ENCODE results near the gene IL26. TPM values are rescaled to one million over a fixed set of nuclear protein-coding genes. Genes with fewer than 3 reads are reported as not detected.

IL26 gene
- total RNA-seq, 1 experiment from 2014 or later, result not detected

DNA sequence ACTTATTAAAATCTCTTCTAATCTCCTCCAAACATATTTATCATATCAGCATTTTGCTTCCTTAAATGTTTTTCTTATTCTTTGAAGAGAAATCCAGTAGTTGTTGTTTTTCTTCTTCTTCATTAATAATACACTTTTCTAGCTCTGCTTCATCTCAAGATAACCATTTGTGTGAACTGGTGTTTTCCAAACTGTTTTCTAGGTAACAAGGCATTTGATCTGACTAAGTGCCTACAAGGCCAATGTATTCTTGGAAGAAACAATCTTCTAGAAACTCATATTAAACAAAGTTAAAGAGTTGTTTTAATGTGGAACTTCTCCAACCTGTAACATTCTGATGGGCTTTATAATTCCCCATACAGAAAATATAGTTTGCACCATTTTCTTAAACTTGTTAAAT, 35.3 kb downstream of the IL26 start:
- POLR2A ChIA-PET, result no interaction called here
- no TSS peak for BruUV-seq (replicated peaks)
- DNase-seq (ENCODE audit: low read depth, low spot score) (no peak), ATAC-seq (no peak)
- in situ Hi-C loops (cut with HindIII; ENCODE audit: low pct_unique_long_range_greater_than_20kb, low sequenced_read_pairs) (no loop called here), intact Hi-C loops (cut with micrococcal nuclease; ENCODE audit: unreplicated experiment) (no loop called here)
- Histone ChIP-seq H3K9me3 (ENCODE audit: control insufficient read depth, insufficient read depth, low read depth, low read length) (no peaks in the 10 kb centered on the region), H3K4me3 (ENCODE audit: low read depth in 2 of 2, low read length in 2 of 2) (no peak overlapping the region), H3K36me3 (ENCODE audit: control insufficient read depth, insufficient read depth, low read length) (no peaks in the 10 kb centered on the region), H3K4me1 (ENCODE audit: control insufficient read depth, insufficient read depth, low read length) (no peaks in the 10 kb centered on the region), H3K27me3 (ENCODE audit: control insufficient read depth, insufficient read depth, low read length) (peaks cover 11% of the 10 kb centered on the region; the same call in 1 of the 2 replicates), H3K27ac (ENCODE audit: low read length) (no peak overlapping the region)
- TF ChIP-seq POLR2AphosphoS5 (IDR thresholded peaks at IDR 0.05; ENCODE audit: low read depth, low read length), result no peak
- no peak for TF ChIP-seq SIN3A (IDR thresholded peaks at IDR 0.05; ENCODE audit: borderline replicate concordance, insufficient read depth, low read depth, low read length)
- TF ChIP-seq, protein P1, sequence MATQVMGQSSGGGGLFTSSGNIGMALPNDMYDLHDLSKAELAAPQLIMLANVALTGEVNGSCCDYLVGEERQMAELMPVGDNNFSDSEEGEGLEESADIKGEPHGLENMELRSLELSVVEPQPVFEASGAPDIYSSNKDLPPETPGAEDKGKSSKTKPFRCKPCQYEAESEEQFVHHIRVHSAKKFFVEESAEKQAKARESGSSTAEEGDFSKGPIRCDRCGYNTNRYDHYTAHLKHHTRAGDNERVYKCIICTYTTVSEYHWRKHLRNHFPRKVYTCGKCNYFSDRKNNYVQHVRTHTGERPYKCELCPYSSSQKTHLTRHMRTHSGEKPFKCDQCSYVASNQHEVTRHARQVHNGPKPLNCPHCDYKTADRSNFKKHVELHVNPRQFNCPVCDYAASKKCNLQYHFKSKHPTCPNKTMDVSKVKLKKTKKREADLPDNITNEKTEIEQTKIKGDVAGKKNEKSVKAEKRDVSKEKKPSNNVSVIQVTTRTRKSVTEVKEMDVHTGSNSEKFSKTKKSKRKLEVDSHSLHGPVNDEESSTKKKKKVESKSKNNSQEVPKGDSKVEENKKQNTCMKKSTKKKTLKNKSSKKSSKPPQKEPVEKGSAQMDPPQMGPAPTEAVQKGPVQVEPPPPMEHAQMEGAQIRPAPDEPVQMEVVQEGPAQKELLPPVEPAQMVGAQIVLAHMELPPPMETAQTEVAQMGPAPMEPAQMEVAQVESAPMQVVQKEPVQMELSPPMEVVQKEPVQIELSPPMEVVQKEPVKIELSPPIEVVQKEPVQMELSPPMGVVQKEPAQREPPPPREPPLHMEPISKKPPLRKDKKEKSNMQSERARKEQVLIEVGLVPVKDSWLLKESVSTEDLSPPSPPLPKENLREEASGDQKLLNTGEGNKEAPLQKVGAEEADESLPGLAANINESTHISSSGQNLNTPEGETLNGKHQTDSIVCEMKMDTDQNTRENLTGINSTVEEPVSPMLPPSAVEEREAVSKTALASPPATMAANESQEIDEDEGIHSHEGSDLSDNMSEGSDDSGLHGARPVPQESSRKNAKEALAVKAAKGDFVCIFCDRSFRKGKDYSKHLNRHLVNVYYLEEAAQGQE (IDR thresholded peaks at IDR 0.05; ENCODE audit: insufficient read depth in 1 of 2, low read depth in 2 of 2, low read length in 1 of 2), result no peak
- TF ChIP-seq TCF7L2 (IDR thresholded peaks at IDR 0.05; ENCODE audit: low read depth, low read length), result no peak
- TF ChIP-seq, protein P2, sequence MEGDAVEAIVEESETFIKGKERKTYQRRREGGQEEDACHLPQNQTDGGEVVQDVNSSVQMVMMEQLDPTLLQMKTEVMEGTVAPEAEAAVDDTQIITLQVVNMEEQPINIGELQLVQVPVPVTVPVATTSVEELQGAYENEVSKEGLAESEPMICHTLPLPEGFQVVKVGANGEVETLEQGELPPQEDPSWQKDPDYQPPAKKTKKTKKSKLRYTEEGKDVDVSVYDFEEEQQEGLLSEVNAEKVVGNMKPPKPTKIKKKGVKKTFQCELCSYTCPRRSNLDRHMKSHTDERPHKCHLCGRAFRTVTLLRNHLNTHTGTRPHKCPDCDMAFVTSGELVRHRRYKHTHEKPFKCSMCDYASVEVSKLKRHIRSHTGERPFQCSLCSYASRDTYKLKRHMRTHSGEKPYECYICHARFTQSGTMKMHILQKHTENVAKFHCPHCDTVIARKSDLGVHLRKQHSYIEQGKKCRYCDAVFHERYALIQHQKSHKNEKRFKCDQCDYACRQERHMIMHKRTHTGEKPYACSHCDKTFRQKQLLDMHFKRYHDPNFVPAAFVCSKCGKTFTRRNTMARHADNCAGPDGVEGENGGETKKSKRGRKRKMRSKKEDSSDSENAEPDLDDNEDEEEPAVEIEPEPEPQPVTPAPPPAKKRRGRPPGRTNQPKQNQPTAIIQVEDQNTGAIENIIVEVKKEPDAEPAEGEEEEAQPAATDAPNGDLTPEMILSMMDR (IDR thresholded peaks at IDR 0.05), result no peak
- CTCF ChIA-PET, result no interaction called here

DNA sequence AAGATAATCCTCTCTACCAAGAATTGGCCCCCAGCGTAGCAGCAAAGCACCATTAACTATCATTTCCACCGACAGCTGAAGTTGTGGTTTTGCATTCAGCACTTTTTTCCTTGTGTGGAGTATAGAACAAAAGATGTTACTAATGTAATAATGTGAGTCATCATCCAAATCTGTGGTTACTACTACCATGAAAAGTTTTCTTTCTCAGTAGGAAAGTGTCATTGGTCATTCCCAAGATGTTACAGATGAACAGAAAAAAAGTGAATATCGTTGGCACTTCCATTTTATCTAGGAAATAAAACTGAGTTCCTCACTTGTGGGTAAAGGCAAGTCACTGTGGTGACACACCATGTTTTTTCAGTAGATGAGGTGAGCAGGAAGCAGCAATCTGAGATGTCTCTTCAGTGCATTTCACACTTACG, 35.8 kb downstream of the IL26 start:
- no peak for ATAC-seq
- ChIA-PET CTCF (no interaction called here), POLR2A (no interaction called here)
- no TSS peak for BruUV-seq (replicated peaks)
- Histone ChIP-seq H3K4me3 (ENCODE audit: low read depth in 2 of 2, low read length in 2 of 2) (no peak overlapping the region), H3K27ac (ENCODE audit: low read length) (no peak overlapping the region), H3K27me3 (ENCODE audit: control insufficient read depth, insufficient read depth, low read length) (peaks cover 11% of the 10 kb centered on the region; the same call in 1 of the 2 replicates), H3K4me1 (ENCODE audit: control insufficient read depth, insufficient read depth, low read length) (no peaks in the 10 kb centered on the region), H3K9me3 (ENCODE audit: control insufficient read depth, insufficient read depth, low read depth, low read length) (no peaks in the 10 kb centered on the region), H3K36me3 (ENCODE audit: control insufficient read depth, insufficient read depth, low read length) (no peaks in the 10 kb centered on the region)
- in situ Hi-C loops (cut with HindIII; ENCODE audit: low pct_unique_long_range_greater_than_20kb, low sequenced_read_pairs), result no loop called here
- TF ChIP-seq SIN3A (IDR thresholded peaks at IDR 0.05; ENCODE audit: borderline replicate concordance, insufficient read depth, low read depth, low read length) (no peak), POLR2AphosphoS5 (IDR thresholded peaks at IDR 0.05; ENCODE audit: low read depth, low read length) (no peak), TCF7L2 (IDR thresholded peaks at IDR 0.05; ENCODE audit: low read depth, low read length) (no peak)
- TF ChIP-seq, protein P1 (IDR thresholded peaks at IDR 0.05; ENCODE audit: insufficient read depth in 1 of 2, low read depth in 2 of 2, low read length in 1 of 2), result no peak
- TF ChIP-seq, protein P2 (IDR thresholded peaks at IDR 0.05), result no peak
- DNase-seq (ENCODE audit: low read depth, low spot score), result no peak
- intact Hi-C loops (cut with micrococcal nuclease; ENCODE audit: unreplicated experiment), result no loop called here
